GM12874 (cell line): Measurements from ENCODE around the gene TBX15.

Experiments
- TF ChIP-seq, protein P1 (sequence below): IDR thresholded peaks from 2 replicates; pipeline ENCODE4 v1.5.1; 2011; ENCODE audit warnings: low read depth, mild to moderate bottlenecking, control low read depth, low read length, moderate library complexity; ENCODE audit not compliant: insufficient read depth

The TBX15 gene

DNA sequence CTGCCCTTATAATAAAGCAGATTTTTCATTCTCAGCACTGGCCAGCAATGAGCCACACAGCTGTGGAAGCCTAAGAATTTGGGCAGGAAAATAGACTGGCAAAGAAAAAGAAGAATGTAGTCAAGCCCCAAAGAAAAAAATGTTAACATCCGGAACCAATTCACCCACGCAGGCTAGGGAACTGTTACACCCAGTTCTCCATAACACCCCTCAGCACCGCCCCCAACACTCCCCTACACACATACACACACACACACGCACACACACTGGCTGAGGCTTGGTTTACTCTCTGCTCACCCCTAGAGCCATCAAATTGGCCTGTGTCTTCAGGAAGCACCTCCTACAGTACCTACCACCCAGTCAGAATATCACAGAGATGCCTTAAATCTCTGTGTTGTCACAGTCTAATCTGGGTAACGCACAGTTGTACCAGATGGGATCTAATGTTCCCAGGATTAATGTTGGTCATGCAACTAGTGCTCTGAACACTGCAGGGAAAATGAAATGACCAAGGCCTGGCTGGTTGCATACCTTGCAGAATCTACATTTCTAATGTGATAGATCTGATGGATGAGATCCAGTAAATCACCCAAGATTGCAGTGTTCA is 14.5 kb downstream of the TBX15 start:
- TF ChIP-seq, protein P1, sequence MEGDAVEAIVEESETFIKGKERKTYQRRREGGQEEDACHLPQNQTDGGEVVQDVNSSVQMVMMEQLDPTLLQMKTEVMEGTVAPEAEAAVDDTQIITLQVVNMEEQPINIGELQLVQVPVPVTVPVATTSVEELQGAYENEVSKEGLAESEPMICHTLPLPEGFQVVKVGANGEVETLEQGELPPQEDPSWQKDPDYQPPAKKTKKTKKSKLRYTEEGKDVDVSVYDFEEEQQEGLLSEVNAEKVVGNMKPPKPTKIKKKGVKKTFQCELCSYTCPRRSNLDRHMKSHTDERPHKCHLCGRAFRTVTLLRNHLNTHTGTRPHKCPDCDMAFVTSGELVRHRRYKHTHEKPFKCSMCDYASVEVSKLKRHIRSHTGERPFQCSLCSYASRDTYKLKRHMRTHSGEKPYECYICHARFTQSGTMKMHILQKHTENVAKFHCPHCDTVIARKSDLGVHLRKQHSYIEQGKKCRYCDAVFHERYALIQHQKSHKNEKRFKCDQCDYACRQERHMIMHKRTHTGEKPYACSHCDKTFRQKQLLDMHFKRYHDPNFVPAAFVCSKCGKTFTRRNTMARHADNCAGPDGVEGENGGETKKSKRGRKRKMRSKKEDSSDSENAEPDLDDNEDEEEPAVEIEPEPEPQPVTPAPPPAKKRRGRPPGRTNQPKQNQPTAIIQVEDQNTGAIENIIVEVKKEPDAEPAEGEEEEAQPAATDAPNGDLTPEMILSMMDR, result no peak

DNA sequence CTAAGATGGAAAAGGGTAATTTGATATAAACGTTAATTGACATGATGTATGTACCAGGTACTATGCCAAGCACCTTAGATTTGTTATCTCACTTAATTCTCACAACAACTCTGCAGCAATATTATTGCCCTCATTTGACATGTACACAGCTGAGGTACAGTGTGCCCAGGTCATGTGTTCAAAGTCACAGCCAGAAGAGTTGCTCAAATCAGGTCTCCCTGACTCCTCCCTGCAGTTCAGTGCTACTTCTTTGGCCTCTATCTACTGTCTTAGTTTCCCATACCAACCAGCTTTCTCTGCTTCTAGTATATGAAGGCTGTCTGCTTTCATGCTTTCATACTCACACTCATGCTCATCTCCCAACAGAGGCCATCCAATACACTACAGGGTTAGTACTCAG is 15.1 kb downstream of the TBX15 start:
- TF ChIP-seq, protein P1, result no peak

DNA sequence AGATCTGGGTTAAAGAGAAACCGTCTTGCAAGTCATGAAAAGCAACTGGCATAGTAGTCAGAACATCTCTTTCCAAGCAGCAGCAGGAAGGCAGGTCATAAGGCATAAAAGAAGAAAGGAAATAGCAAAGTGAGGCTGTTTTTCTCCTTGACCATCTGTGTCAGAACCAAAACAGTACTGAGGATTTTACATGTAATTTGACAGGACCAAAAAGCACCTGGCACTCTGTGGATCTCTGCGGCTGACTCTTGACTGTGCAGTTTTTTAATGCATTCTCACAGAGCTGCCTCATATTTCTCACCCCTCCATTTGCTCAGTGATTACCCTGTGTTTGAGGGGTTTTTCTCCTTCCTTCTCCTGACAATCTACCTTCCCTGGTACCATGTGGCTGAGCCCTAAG is 17.7 kb downstream of the TBX15 start:
- TF ChIP-seq, protein P1, result no peak

DNA sequence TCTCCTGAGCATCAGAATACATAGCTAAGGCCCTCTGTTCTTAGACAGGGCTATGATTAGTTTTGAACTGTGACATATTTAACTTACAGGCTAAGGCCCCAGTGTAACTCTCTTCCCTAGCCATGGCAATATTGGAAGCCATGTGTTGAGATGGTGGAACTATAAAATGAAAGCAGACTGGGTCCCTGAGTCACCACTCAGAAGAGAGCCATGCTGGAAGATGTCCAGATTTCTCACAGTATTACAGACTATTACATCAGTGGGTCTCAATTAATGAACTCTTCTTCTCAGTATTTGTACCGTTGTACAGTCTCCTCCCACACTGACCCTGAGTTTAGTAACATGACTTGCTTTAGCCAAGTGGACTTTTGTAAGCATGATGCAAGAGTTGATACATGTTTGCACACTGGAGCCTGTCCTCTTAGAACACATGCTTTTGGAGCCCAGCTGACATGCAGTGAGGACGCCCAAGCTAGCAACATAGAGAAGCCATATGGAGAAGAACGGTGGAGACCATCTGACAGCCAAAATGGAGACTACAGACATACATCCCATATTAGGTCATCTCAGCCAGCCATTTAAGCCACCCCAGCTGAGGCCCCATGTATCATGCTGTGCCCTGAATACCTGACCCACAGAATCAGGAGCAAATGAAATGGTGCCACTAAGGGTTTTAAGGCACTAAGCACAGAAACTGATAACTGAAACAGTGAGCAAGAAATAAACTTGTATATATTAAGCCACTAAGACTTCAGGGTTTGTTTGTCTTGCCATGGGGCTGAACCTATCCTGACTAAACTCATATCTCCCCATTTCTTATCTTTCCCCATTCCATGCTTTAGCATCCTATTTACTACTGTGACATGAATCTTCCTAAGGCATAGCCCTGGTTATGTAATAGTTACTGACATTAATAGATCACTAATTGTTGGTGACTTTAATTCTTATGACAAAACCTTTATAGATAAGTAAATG is 24.4 kb downstream of the TBX15 start:
- TF ChIP-seq, protein P1, result no peak

- TF ChIP-seq, protein P1, result no peak
Measured at GRCh38 chr1:118963138-118963455, 25.0 kb downstream of the TBX15 start.

DNA sequence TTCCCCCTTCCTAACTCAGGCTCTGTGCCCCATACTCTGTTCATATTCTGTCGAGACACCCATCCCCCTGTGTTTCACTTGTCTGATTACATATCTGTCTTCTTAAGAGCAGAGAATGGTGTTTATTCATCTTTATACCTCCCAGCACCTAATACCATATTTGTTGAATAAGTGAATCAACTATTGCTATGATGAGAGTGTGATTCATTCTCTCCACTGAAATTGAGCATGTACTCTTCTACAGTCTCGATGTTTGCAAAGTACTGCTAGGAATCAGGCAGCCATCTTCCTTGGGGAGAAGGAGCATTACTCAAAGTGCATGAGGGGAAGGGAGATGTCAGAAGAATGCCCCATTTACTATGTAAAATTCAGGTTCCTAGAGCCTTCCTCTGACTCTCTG is 27.0 kb downstream of the TBX15 start:
- TF ChIP-seq, protein P1, result no peak

- TF ChIP-seq, protein P1, result no peak
Measured at GRCh38 chr1:118960567-118961136, 27.5 kb downstream of the TBX15 start.
